Measurements from ENCODE around the gene DNAH11.
"Not testable (repeated sequence)": the region's sequence is repeated elsewhere in the genome, so short reads cannot be mapped to it uniquely, and the experiment has no call there.

Gene DNAH11

DNA sequence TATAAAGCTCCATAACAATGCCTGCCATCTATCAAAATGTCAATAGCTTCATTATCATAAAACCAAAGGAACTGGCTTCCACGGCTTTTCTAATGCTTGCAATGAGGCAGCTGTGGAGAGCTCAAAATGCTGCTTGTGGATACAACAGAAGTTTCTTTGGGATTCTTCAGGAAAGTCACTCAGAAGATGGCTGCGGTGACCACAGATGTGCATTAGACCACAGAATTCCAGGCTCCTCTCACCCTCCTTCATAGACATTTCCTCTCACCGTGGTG, 325.7 kb downstream of the DNAH11 start:
- no peak for DNase-seq
- Histone ChIP-seq H3K4me1 (no peaks in the 10 kb centered on the region), H3K27me3 (no peaks in the 10 kb centered on the region), H3K4me3 (ENCODE audit: low read depth, low read length) (no peak overlapping the region), H3K36me3 (no peaks in the 10 kb centered on the region), H3K9me3 (no peaks in the 10 kb centered on the region)
- TF ChIP-seq, protein P1, sequence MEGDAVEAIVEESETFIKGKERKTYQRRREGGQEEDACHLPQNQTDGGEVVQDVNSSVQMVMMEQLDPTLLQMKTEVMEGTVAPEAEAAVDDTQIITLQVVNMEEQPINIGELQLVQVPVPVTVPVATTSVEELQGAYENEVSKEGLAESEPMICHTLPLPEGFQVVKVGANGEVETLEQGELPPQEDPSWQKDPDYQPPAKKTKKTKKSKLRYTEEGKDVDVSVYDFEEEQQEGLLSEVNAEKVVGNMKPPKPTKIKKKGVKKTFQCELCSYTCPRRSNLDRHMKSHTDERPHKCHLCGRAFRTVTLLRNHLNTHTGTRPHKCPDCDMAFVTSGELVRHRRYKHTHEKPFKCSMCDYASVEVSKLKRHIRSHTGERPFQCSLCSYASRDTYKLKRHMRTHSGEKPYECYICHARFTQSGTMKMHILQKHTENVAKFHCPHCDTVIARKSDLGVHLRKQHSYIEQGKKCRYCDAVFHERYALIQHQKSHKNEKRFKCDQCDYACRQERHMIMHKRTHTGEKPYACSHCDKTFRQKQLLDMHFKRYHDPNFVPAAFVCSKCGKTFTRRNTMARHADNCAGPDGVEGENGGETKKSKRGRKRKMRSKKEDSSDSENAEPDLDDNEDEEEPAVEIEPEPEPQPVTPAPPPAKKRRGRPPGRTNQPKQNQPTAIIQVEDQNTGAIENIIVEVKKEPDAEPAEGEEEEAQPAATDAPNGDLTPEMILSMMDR (IDR thresholded peaks at IDR 0.05; ENCODE audit: low read depth, low read length): no peak

DNA sequence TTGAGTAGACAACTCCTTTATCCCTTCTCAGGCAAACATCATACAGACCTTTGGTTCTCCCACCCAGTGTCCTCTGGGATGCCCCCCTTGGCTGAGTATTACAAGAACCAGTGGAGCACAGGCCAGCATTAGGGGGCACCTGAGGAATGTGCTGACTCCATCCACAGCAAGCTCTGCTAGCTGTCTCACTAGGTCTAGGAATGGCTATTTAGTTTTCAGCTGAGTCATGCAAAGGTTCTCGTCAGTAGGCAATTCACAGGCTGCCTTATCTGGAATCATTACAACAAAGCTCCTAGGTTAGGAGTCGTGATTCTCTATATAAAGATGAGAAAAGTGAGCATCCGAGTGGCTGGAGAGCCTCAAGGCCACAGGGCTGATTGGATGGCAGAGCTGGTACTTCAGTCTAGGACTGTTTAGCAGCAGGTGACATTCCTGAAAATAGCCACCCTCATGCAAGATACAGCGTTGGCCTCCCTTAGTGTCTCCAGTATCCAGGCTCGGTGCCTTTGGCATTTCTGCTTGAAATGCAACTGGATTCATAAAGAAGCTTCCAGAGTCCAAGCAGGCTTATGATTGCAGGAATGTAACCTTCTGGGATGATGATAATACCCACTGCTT, 327.1 kb downstream of the DNAH11 start:
- H3K9me3 ChIP-seq: no peaks in the 10 kb centered on the region
- no peaks in the 10 kb centered on the region for H3K4me1 ChIP-seq
- TF ChIP-seq, protein P1 (IDR thresholded peaks at IDR 0.05; ENCODE audit: low read depth, low read length): no peak
- DNase-seq: no peak
- H3K4me3 ChIP-seq (ENCODE audit: low read depth, low read length): no peak overlapping the region
- no peaks in the 10 kb centered on the region for H3K36me3 ChIP-seq
- no peaks in the 10 kb centered on the region for H3K27me3 ChIP-seq

DNA sequence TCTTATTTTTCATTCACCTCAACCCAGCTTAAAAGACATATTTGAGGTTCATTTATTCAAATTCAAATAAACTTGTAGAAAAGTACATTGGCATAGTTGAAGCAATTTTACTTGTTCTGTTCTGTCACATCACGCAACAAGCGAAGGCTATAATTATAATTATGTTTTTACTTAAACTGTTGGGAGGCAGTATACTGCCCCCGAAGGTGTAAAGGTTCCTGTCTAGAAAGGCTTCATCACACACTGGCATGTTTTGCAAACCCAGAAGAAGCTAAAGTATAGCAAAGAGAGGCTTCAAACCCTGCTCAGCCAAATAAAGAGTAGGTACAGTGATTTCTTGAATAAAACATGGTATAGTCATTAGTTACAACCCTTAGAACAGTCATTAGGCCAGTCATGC, 340.2 kb downstream of the DNAH11 start:
- H3K9me3 ChIP-seq: no peaks in the 10 kb centered on the region
- TF ChIP-seq, protein P1 (IDR thresholded peaks at IDR 0.05; ENCODE audit: low read depth, low read length): no peak

DNA sequence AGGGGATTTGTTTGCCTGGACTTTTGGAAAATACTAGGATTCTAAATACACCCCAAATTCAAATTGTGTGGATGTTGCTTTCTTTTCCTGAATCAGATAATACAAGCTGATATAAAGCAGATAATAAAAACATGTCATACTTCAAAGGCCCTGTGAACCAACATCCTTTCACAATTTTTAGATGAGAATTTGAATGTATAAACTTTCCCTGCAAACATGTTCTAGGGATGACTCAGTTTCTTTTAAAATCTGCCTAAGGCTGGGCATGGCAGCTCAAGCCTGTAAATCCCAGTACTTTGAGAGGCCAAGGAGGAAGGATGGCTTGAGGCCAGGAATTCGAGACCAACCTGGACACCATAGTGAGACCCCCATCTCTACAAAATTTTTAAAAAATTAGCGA, 340.7 kb downstream of the DNAH11 start:
- not testable (repeated sequence) for H3K36me3 ChIP-seq; H3K27me3 ChIP-seq; DNase-seq; H3K4me1 ChIP-seq; H3K9me3 ChIP-seq; H3K4me3 ChIP-seq (ENCODE audit: low read depth, low read length)

More for the DNA sequence above, 340.2 kb downstream of the DNAH11 start:
- Histone ChIP-seq H3K4me1 (no peaks in the 10 kb centered on the region), H3K4me3 (ENCODE audit: low read depth, low read length) (no peak overlapping the region), H3K36me3 (no peaks in the 10 kb centered on the region), H3K27me3 (no peaks in the 10 kb centered on the region)
- DNase-seq: no peak

DNA sequence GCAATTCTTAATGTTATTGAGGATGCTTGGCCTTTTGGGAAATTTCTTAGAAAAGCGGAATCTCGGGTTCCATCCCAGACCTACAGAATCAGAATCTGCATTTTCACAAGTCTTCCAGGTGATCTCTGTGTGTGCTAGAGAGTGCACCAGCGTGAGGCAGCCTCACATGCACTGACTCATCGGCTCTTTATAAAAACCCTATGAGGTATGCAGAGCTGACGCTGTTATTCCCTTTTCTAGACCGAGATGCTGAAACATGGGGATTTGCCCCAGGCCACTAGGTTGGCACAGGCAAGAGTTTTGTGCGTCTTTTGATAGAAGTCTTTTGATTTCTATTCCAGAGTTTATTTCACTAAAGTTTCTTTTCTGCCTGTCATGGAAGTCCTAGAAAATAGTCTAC, 341.7 kb downstream of the DNAH11 start:
- Histone ChIP-seq H3K27me3 (no peaks in the 10 kb centered on the region), H3K36me3 (no peaks in the 10 kb centered on the region), H3K9me3 (no peaks in the 10 kb centered on the region), H3K4me1 (no peaks in the 10 kb centered on the region), H3K4me3 (ENCODE audit: low read depth, low read length) (no peak overlapping the region)
- no peak for DNase-seq
- TF ChIP-seq, protein P1 (IDR thresholded peaks at IDR 0.05; ENCODE audit: low read depth, low read length): no peak

DNA sequence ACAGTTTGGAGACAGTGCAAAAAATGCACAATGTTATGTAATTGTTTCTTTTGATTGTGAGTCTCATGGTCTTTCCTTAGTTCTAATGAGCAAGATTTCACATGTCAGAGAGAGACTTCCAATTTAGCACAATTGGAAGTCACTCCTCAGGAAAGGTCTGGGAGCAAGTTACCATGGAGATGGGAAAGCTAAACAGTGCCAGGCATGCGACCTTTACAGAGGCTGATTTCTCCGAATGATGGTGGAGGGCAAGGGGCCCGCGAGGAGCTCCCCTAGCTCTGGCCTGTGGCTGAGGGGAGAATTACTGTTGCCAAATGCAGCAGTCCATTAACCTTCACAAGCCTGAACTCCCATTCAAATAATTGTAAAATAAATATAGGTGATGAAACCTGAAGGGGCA, 343.6 kb downstream of the DNAH11 start:
- Histone ChIP-seq H3K36me3 (no peaks in the 10 kb centered on the region), H3K9me3 (no peaks in the 10 kb centered on the region), H3K27me3 (no peaks in the 10 kb centered on the region), H3K4me1 (no peaks in the 10 kb centered on the region), H3K4me3 (ENCODE audit: low read depth, low read length) (no peak overlapping the region)
- no peak for DNase-seq
- TF ChIP-seq, protein P1 (IDR thresholded peaks at IDR 0.05; ENCODE audit: low read depth, low read length): no peak

DNA sequence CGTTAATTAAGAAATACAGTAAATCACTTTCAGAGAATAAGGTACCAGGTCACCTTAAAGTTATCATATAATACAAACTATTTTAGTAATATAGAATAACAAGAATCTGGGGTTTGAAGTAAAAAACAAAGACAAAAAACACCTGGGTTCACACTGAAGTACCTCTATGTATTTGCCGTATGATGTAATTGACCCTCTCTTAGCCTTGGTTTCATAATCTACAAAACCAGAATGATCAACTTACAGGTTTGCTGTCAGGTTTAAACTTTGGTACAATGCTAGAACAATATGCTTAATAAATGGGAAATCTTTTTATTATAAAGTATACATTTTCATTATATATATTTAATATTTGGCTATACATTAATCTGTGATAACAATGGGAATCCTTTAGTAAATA, 344.5 kb downstream of the DNAH11 start:
- Histone ChIP-seq H3K27me3 (no peaks in the 10 kb centered on the region), H3K4me1 (no peaks in the 10 kb centered on the region), H3K9me3 (no peaks in the 10 kb centered on the region), H3K36me3 (no peaks in the 10 kb centered on the region), H3K4me3 (ENCODE audit: low read depth, low read length) (no peak overlapping the region)
- TF ChIP-seq, protein P1 (IDR thresholded peaks at IDR 0.05; ENCODE audit: low read depth, low read length): no peak
- no peak for DNase-seq

All from BE2C (cell line).